ENCODE data around the gene NET1.
A peak's percentile ranks its signal among the peaks of the same experiment; 100 is the strongest.
"Not testable (repeated sequence)": the region's sequence is repeated elsewhere in the genome, so short reads cannot be mapped to it uniquely, and the experiment has no call there.

NET1 gene

GRCh38 chr10:5412277-5412941, at the start of gene NET1:
TSS of gene NET1 (plus strand) at chr10:5412557. CDS start at chr10:5412693, 136 bp downstream.
- peak; percentile 80 for DNase-seq

- no peak for DNase-seq
These were observed 49.5 kb upstream of the NET1 start for GRCh38 chr10:5362873-5363272.

- no peak for DNase-seq
These were observed 48.0 kb upstream of the NET1 start for GRCh38 chr10:5364374-5364773.

- DNase-seq, result no peak
These were observed 47.4 kb upstream of the NET1 start, which contains the start of gene UCN3 for GRCh38 chr10:5364890-5365338. TSS of gene UCN3 (plus strand) at chr10:5364966. CDS start at chr10:5373721, 8,755 bp downstream.

- no peak for DNase-seq
These were observed 46.4 kb upstream of the NET1 start for GRCh38 chr10:5365928-5366327.

- no peak for DNase-seq
These were observed 42.8 kb upstream of the NET1 start for GRCh38 chr10:5369362-5370158.

GRCh38 chr10:5370493-5371352, 41.6 kb upstream of the NET1 start:
- no peak for DNase-seq

GRCh38 chr10:5373307-5373706, 39.0 kb upstream of the NET1 start:
- no peak for DNase-seq

- DNase-seq, result no peak
These were observed 38.3 kb upstream of the NET1 start for GRCh38 chr10:5373891-5374611.

- DNase-seq, result no peak
These were observed 35.9 kb upstream of the NET1 start for GRCh38 chr10:5376450-5376849.

- not testable (repeated sequence) for DNase-seq
These were observed 33.2 kb upstream of the NET1 start for GRCh38 chr10:5379202-5379601.

- DNase-seq, result not testable (repeated sequence)
These were observed 32.0 kb upstream of the NET1 start for GRCh38 chr10:5380395-5380794.

- no peak for DNase-seq
These were observed 31.2 kb upstream of the NET1 start for GRCh38 chr10:5381187-5381586.

GRCh38 chr10:5385224-5385623, 27.1 kb upstream of the NET1 start:
- DNase-seq, result no peak

- no peak for DNase-seq
These were observed 25.2 kb upstream of the NET1 start for GRCh38 chr10:5387169-5387568.

GRCh38 chr10:5390607-5391205, 21.7 kb upstream of the NET1 start:
- no peak for DNase-seq

GRCh38 chr10:5391790-5392189, 20.6 kb upstream of the NET1 start:
- no peak for DNase-seq

- DNase-seq, result no peak
These were observed 18.8 kb upstream of the NET1 start for GRCh38 chr10:5393529-5393928.

- no peak for DNase-seq
These were observed 17.2 kb upstream of the NET1 start for GRCh38 chr10:5395168-5395567.

GRCh38 chr10:5396556-5397300, 15.6 kb upstream of the NET1 start:
- no peak for DNase-seq

GRCh38 chr10:5399332-5399731, 13.0 kb upstream of the NET1 start:
- no peak for DNase-seq

Measured in NCI-H1105 treated with DMSO at 0.1 percent for 48 hours (cell line).